Suprapubic skin (tissue), 4 donors: ENCODE measurements around the gene FILIP1L. TPM values are rescaled to one million over a fixed set of nuclear protein-coding genes. Genes with fewer than 3 reads are reported as not detected.

Experiments used
- DNase-seq, 2 donors: peaks; one replicate each; pipeline ENCODE4 v3.0.0-alpha.2; 2019; ENCODE audit warnings: low spot score in 2 of 2
- H3K27ac ChIP-seq: fragments of 200-600 bp; sonication (generic); one replicate; pipeline ENCODE4 v1.5.1; 2019
- H3K27me3 ChIP-seq: fragments of 200-600 bp; sonication (generic); one replicate; pipeline ENCODE4 v1.5.1; 2019
- H3K36me3 ChIP-seq: fragments of 200-600 bp; sonication (generic); one replicate; pipeline ENCODE4 v1.5.1; 2019
- H3K4me1 ChIP-seq: fragments of 200-600 bp; sonication (generic); one replicate; pipeline ENCODE4 v1.5.1; 2019
- H3K4me3 ChIP-seq: fragments of 200-600 bp; sonication (generic); one replicate; pipeline ENCODE4 v1.5.1; 2019; ENCODE audit warnings: mild to moderate bottlenecking
- H3K9me3 ChIP-seq: fragments of 200-600 bp; sonication (generic); one replicate; pipeline ENCODE4 v1.5.1; 2019
- EP300 ChIP-seq: sonication (generic); formaldehyde crosslinking; IDR thresholded peaks from one replicate; pipeline ENCODE4 v1.6.1; 2017; ENCODE audit warnings: antibody characterized with exemption
- POLR2A ChIP-seq, 2 donors: fragments of 450-650 bp; IDR thresholded peaks; one replicate each; pipeline ENCODE4 v1.6.1; 2017; ENCODE audit warnings: antibody characterized with exemption in 2 of 2, mild to moderate bottlenecking in 2 of 2, moderate library complexity in 2 of 2
- POLR2AphosphoS5 ChIP-seq, 3 donors: sonication (generic); formaldehyde crosslinking; IDR thresholded peaks; one replicate each; pipeline ENCODE4 v1.6.1; 2017; ENCODE audit warnings: antibody characterized with exemption in 3 of 3
- WGBS: methylation state at CpG from one replicate; pipeline ENCODE4 v1.1.5; 2018; 5-methylcytosine and 5-hydroxymethylcytosine counted together
- total RNA-seq, 4 donors: library from RNA; depleted of rRNA; stranded (reverse); fragments of >200 nt; gene quantifications; one replicate each; pipeline ENCODE4 v1.1.0, GENCODE V29; 2016
- TF ChIP-seq, protein P1 (sequence below), 2 donors: fragments of 200-600 bp in 1 of 2; fragments of 450-650 bp in 1 of 2; sonication (generic) in 1 of 2; IDR thresholded peaks; one replicate each; pipeline ENCODE4 v1.5.1; 2016 to 2019; ENCODE audit warnings: antibody characterized with exemption in 2 of 2, mild to moderate bottlenecking in 1 of 2, moderate library complexity in 1 of 2

The FILIP1L gene
- total RNA-seq, 4 donors from 2014 or later = 14.0 to 19.9 (median 15.9) TPM

DNA sequence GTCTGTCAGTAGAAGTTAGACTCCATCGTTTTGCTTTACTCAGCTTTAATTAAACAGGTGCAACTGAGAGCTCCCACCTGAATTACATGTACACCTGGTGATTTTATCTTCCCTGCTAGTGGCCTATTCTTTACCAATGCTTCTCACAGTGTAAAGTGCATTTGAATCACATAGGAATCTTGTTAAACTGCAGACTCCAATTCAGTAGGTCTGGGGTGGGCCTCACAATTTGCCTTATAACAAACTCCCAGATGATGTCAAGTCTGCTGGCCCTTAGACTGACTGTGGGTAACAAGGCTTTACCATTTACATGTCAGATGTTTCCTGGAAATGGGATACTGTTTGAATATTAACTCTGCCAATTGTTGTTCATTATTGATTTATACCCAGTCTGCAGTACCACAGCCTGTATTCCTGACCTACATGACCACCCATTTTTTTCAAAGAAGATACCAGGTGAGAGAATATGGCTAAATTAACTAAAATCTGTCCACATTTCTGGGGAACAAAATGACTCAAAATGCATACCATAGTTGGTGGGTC is 259.5 kb downstream of the FILIP1L start:
- H3K27ac ChIP-seq = no peak overlapping the region
- no peak for DNase-seq
- H3K36me3 ChIP-seq = peaks cover 8% of the 10 kb centered on the region
- 67% methylated on average over 1 of the region's 1 CpG for WGBS
- no peak overlapping the region for H3K4me3 ChIP-seq
- no peaks in the 10 kb centered on the region for H3K9me3 ChIP-seq
- peaks cover 5% of the 10 kb centered on the region for H3K4me1 ChIP-seq
- TF ChIP-seq POLR2A (IDR thresholded peaks at IDR 0.05) = no peak
- TF ChIP-seq POLR2AphosphoS5 (IDR thresholded peaks at IDR 0.05) = no peak
- TF ChIP-seq, protein P1, sequence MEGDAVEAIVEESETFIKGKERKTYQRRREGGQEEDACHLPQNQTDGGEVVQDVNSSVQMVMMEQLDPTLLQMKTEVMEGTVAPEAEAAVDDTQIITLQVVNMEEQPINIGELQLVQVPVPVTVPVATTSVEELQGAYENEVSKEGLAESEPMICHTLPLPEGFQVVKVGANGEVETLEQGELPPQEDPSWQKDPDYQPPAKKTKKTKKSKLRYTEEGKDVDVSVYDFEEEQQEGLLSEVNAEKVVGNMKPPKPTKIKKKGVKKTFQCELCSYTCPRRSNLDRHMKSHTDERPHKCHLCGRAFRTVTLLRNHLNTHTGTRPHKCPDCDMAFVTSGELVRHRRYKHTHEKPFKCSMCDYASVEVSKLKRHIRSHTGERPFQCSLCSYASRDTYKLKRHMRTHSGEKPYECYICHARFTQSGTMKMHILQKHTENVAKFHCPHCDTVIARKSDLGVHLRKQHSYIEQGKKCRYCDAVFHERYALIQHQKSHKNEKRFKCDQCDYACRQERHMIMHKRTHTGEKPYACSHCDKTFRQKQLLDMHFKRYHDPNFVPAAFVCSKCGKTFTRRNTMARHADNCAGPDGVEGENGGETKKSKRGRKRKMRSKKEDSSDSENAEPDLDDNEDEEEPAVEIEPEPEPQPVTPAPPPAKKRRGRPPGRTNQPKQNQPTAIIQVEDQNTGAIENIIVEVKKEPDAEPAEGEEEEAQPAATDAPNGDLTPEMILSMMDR (IDR thresholded peaks at IDR 0.05) = no peak
- no peak for TF ChIP-seq EP300
- no peaks in the 10 kb centered on the region for H3K27me3 ChIP-seq

DNA sequence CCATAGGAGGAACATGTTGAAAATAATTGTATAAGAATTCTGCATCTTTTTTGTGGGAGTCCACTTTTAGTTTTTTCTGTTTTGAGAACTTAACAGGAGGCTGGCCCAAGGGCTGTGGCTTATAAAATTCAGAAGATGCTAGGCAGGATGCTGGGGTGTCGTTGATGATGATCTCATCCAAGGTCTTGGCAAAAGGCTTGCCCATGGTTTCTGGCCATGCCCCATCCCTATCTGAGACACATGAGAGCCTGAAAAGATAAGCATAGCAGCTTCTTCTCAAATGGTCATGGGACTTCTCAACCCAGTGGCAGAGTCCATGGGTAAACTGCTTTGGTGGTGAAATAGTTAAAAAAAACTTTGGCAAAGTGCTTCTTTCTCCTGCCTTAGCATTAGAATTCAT is 261.4 kb downstream of the FILIP1L start:
- Histone ChIP-seq H3K27me3 (no peaks in the 10 kb centered on the region), H3K9me3 (no peaks in the 10 kb centered on the region), H3K36me3 (peaks cover 8% of the 10 kb centered on the region), H3K4me3 (no peak overlapping the region), H3K4me1 (no peaks in the 10 kb centered on the region), H3K27ac (no peak overlapping the region)
- TF ChIP-seq POLR2AphosphoS5 (IDR thresholded peaks at IDR 0.05) (no peak), EP300 (no peak), POLR2A (IDR thresholded peaks at IDR 0.05) (no peak)
- TF ChIP-seq, protein P1 (IDR thresholded peaks at IDR 0.05) = no peak
- DNase-seq = no peak
- WGBS = 54% methylated on average over 1 of the region's 1 CpG

DNA sequence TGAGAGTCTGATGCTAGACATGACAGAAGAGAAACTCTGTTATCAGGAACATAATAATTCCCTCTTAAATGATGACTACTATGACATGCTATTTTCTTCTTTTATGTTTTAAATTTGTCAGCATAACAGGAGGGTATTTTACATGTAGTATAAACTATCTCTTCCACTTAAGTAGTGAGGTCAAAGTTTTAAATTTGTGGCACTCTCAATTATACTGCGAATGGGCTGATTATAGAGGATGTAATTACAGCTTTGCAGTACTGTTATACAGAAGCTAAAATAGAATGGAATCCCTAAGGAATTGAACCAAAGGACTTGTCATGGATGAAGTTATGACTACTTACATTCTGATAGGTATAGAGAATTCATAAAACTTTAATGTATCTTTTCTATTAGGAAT is 262.3 kb downstream of the FILIP1L start:
- no peak overlapping the region for H3K27ac ChIP-seq
- peaks cover 8% of the 10 kb centered on the region for H3K36me3 ChIP-seq
- no peak overlapping the region for H3K4me3 ChIP-seq
- no peaks in the 10 kb centered on the region for H3K9me3 ChIP-seq
- TF ChIP-seq EP300 (no peak), POLR2A (IDR thresholded peaks at IDR 0.05) (no peak), POLR2AphosphoS5 (IDR thresholded peaks at IDR 0.05) (no peak)
- TF ChIP-seq, protein P1 (IDR thresholded peaks at IDR 0.05) = no peak
- WGBS = 91% methylated on average over 1 of the region's 1 CpG
- no peak for DNase-seq
- H3K4me1 ChIP-seq = peaks cover 5% of the 10 kb centered on the region
- no peaks in the 10 kb centered on the region for H3K27me3 ChIP-seq

DNA sequence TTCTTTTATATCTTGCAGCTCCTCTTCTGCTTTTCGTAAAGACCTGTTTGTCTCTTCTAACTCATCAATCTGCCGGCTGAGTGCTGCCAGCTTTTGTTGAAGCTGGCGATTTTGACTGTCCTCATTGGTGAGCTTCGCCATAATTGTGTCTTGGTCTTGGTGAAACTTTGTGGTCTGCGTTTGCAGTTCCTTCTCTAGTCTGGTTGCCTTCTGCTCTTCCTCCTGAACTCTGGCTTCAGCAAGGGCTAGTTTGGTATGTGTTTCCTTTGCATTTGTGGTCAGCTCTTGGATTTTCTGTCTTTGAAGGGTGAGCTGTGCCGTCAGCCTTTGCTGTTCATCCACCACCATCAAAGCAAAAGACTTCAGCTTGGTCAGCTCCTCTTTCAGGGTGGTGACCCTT is 263.7 kb downstream of the FILIP1L start:
- Histone ChIP-seq H3K9me3 (no peaks in the 10 kb centered on the region), H3K4me1 (peaks cover 17% of the 10 kb centered on the region), H3K4me3 (no peak overlapping the region), H3K36me3 (peaks cover 8% of the 10 kb centered on the region), H3K27ac (no peak overlapping the region), H3K27me3 (no peaks in the 10 kb centered on the region)
- DNase-seq = no peak
- 93% methylated on average over 6 of the region's 6 CpGs for WGBS
- TF ChIP-seq POLR2A (IDR thresholded peaks at IDR 0.05) = no peak
- TF ChIP-seq, protein P1 (IDR thresholded peaks at IDR 0.05) = no peak
- no peak for TF ChIP-seq EP300
- TF ChIP-seq POLR2AphosphoS5 (IDR thresholded peaks at IDR 0.05) = no peak

DNA sequence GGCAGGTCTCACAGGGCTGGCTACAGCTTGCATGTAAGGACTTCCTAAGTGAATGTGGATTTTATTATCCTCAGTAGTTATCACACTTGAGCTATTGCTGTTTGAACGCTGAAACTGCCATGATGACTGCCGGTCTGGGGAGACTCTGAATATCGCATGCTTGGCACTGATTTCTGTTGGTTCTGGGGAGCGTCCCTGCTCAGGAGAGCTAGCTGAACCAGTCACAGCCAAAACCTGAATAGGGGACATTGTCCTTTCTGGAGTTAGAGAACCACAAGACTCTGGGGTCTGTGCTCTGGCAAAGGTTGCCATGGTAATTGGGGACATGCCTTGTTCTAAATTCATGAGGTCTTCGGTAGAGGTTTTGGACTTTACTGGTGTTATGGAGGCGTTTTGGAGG is 265.9 kb downstream of the FILIP1L start:
- H3K4me3 ChIP-seq = no peak overlapping the region

More for the DNA sequence above, 265.9 kb downstream of the FILIP1L start:
- Histone ChIP-seq H3K27ac (no peak overlapping the region), H3K4me1 (peaks cover 31% of the 10 kb centered on the region), H3K9me3 (no peaks in the 10 kb centered on the region), H3K36me3 (peaks cover 8% of the 10 kb centered on the region), H3K27me3 (no peaks in the 10 kb centered on the region)
- WGBS = 92% methylated on average over 5 of the region's 6 CpGs
- no peak for TF ChIP-seq POLR2AphosphoS5 (IDR thresholded peaks at IDR 0.05)
- no peak for TF ChIP-seq POLR2A (IDR thresholded peaks at IDR 0.05)
- TF ChIP-seq EP300 = no peak
- TF ChIP-seq, protein P1 (IDR thresholded peaks at IDR 0.05) = no peak
- DNase-seq = no peak
